Mucosa of stomach (tissue), 1 donor: ENCODE results near the gene SPDYE16.
"Not testable (repeated sequence)": the region's sequence is repeated elsewhere in the genome, so short reads cannot be mapped to it uniquely, and the experiment has no call there.

Source experiments
- H3K27me3 ChIP-seq: one replicate; pipeline ENCODE4 v1.7.0; 2013; ENCODE audit warnings: mild to moderate bottlenecking, low read length; ENCODE audit not compliant: control insufficient read depth, insufficient read depth
- H3K36me3 ChIP-seq: one replicate; pipeline ENCODE4 v1.7.0; 2013; ENCODE audit warnings: low read length; ENCODE audit not compliant: control insufficient read depth, insufficient read depth
- H3K4me1 ChIP-seq: one replicate; pipeline ENCODE4 v1.7.0; 2013; ENCODE audit warnings: mild to moderate bottlenecking, low read length; ENCODE audit not compliant: control insufficient read depth, insufficient read depth
- H3K4me3 ChIP-seq: one replicate; pipeline ENCODE4 v1.7.0; 2013; ENCODE audit warnings: low read length
- H3K9ac ChIP-seq: one replicate; pipeline ENCODE4 v1.7.0; 2013; ENCODE audit warnings: mild to moderate bottlenecking, low read length, moderate library complexity
- H3K9me3 ChIP-seq: one replicate; pipeline ENCODE4 v1.7.0; 2013; ENCODE audit warnings: mild to moderate bottlenecking, low read length, moderate library complexity; ENCODE audit not compliant: control insufficient read depth
- donor health status: Pancreatic carcinoma.

Gene SPDYE16

GRCh38 chr7:76543197-76543596, at the start of gene SPDYE16:
TSS of gene SPDYE16 (minus strand) at chr7:76543297. CDS start at chr7:76541459, 1,838 bp downstream.
- H3K9ac ChIP-seq, H3K4me3 ChIP-seq, H3K4me1 ChIP-seq, H3K36me3 ChIP-seq, H3K9me3 ChIP-seq, H3K27me3 ChIP-seq: not testable (repeated sequence)

GRCh38 chr7:76592694-76593093, 49.6 kb upstream of the SPDYE16 start:
- not testable (repeated sequence) for H3K4me3 ChIP-seq, H3K9ac ChIP-seq, H3K9me3 ChIP-seq, H3K27me3 ChIP-seq, H3K36me3 ChIP-seq
- H3K4me1 ChIP-seq, result peaks cover 13% of the 10 kb centered on the region

- not testable (repeated sequence) for H3K36me3 ChIP-seq, H3K27me3 ChIP-seq, H3K4me3 ChIP-seq, H3K9ac ChIP-seq, H3K9me3 ChIP-seq
- peaks cover 16% of the 10 kb centered on the region for H3K4me1 ChIP-seq
Measured at GRCh38 chr7:76591602-76592304, 48.7 kb upstream of the SPDYE16 start.

GRCh38 chr7:76591033-76591432, 47.9 kb upstream of the SPDYE16 start:
- H3K9ac ChIP-seq, H3K27me3 ChIP-seq, H3K36me3 ChIP-seq, H3K4me3 ChIP-seq, H3K9me3 ChIP-seq: not testable (repeated sequence)
- peaks cover 18% of the 10 kb centered on the region for H3K4me1 ChIP-seq

GRCh38 chr7:76588586-76588985, 45.5 kb upstream of the SPDYE16 start:
- H3K4me3 ChIP-seq, H3K9me3 ChIP-seq, H3K36me3 ChIP-seq, H3K9ac ChIP-seq, H3K27me3 ChIP-seq: not testable (repeated sequence)
- peaks cover 22% of the 10 kb centered on the region for H3K4me1 ChIP-seq

- not testable (repeated sequence) for H3K9me3 ChIP-seq, H3K27me3 ChIP-seq, H3K4me3 ChIP-seq, H3K36me3 ChIP-seq, H3K9ac ChIP-seq
- H3K4me1 ChIP-seq, result peaks cover 16% of the 10 kb centered on the region
Measured at GRCh38 chr7:76586585-76587315, 43.7 kb upstream of the SPDYE16 start.

GRCh38 chr7:76583636-76584281, 40.7 kb upstream of the SPDYE16 start:
- not testable (repeated sequence) for H3K9ac ChIP-seq
- peaks cover 13% of the 10 kb centered on the region for H3K4me1 ChIP-seq

GRCh38 chr7:76582848-76583631, 39.9 kb upstream of the SPDYE16 start:
- H3K9ac ChIP-seq, H3K36me3 ChIP-seq, H3K27me3 ChIP-seq, H3K4me3 ChIP-seq, H3K9me3 ChIP-seq: not testable (repeated sequence)
- H3K4me1 ChIP-seq, result peaks cover 13% of the 10 kb centered on the region

More at GRCh38 chr7:76583636-76584281, 40.7 kb upstream of the SPDYE16 start:
- not testable (repeated sequence) for H3K4me3 ChIP-seq, H3K9me3 ChIP-seq, H3K27me3 ChIP-seq, H3K36me3 ChIP-seq

- H3K4me1 ChIP-seq, H3K9me3 ChIP-seq, H3K27me3 ChIP-seq, H3K36me3 ChIP-seq, H3K9ac ChIP-seq, H3K4me3 ChIP-seq: not testable (repeated sequence)
Measured at GRCh38 chr7:76575919-76576655, 33.0 kb upstream of the SPDYE16 start.

GRCh38 chr7:76575431-76575830, 32.3 kb upstream of the SPDYE16 start:
- H3K4me3 ChIP-seq, H3K27me3 ChIP-seq, H3K9me3 ChIP-seq, H3K9ac ChIP-seq, H3K4me1 ChIP-seq, H3K36me3 ChIP-seq: not testable (repeated sequence)

- H3K27me3 ChIP-seq, H3K9me3 ChIP-seq, H3K9ac ChIP-seq, H3K4me1 ChIP-seq, H3K4me3 ChIP-seq, H3K36me3 ChIP-seq: not testable (repeated sequence)
Measured at GRCh38 chr7:76572296-76572695, 29.2 kb upstream of the SPDYE16 start.
